Measurements from ENCODE around the gene SLN. TPM values are rescaled to one million over a fixed set of nuclear protein-coding genes. Genes with fewer than 3 reads are reported as not detected.
"Not testable (repeated sequence)": the region's sequence is repeated elsewhere in the genome, so short reads cannot be mapped to it uniquely, and the experiment has no call there.

Gene SLN
- total RNA-seq = 1.0 TPM
- long read RNA-seq = 0 reads

- Histone ChIP-seq H3K9me3 (no peaks in the 10 kb centered on the region), H3K4me1 (no peaks in the 10 kb centered on the region), H3K4me3 (no peak within 1 kb of the TSS), H3K27me3 (no peaks in the 10 kb centered on the region), H3K27ac (no peak within 1 kb of the TSS), H3K36me3 (no peaks in the 10 kb centered on the region)
- DNase-seq (no peak), ATAC-seq (no peak)
- no peak for TF ChIP-seq CTCF (IDR thresholded peaks at IDR 0.05)
- intact Hi-C loops (cut with DNase I) = no loop called here
These were observed at the start of gene SLN for GRCh38 chr11:107711861-107712755. TSS of gene SLN (minus strand) at chr11:107712056.

- intact Hi-C loops (cut with DNase I); H3K9me3 ChIP-seq; H3K27me3 ChIP-seq; DNase-seq; H3K36me3 ChIP-seq; H3K27ac ChIP-seq; H3K4me1 ChIP-seq; H3K4me3 ChIP-seq; ATAC-seq: not testable (repeated sequence)
These were observed 47.0 kb upstream of the SLN start for GRCh38 chr11:107758719-107759355.

GRCh38 chr11:107757661-107758060 lies 45.8 kb upstream of the SLN start:
- Histone ChIP-seq H3K36me3 (no peaks in the 10 kb centered on the region), H3K27me3 (no peaks in the 10 kb centered on the region), H3K9me3 (no peaks in the 10 kb centered on the region), H3K27ac (no peak overlapping the region), H3K4me3 (no peak overlapping the region), H3K4me1 (no peaks in the 10 kb centered on the region)
- ATAC-seq (no peak), DNase-seq (no peak)
- intact Hi-C loops (cut with DNase I) = no loop called here
- TF ChIP-seq CTCF (IDR thresholded peaks at IDR 0.05) = no peak

GRCh38 chr11:107756553-107756952 lies 44.7 kb upstream of the SLN start:
- intact Hi-C loops (cut with DNase I) = no loop called here
- Histone ChIP-seq H3K27ac (no peak overlapping the region), H3K27me3 (no peaks in the 10 kb centered on the region), H3K9me3 (no peaks in the 10 kb centered on the region), H3K4me1 (no peaks in the 10 kb centered on the region), H3K36me3 (no peaks in the 10 kb centered on the region), H3K4me3 (no peak overlapping the region)
- ATAC-seq (no peak), DNase-seq (no peak)
- no peak for TF ChIP-seq CTCF (IDR thresholded peaks at IDR 0.05)

GRCh38 chr11:107752949-107753822 lies 41.3 kb upstream of the SLN start:
- Histone ChIP-seq H3K4me1 (no peaks in the 10 kb centered on the region), H3K4me3 (no peak overlapping the region), H3K9me3 (no peaks in the 10 kb centered on the region), H3K36me3 (no peaks in the 10 kb centered on the region), H3K27me3 (no peaks in the 10 kb centered on the region), H3K27ac (no peak overlapping the region)
- ATAC-seq (no peak), DNase-seq (no peak)
- TF ChIP-seq CTCF (IDR thresholded peaks at IDR 0.05) = no peak
- intact Hi-C loops (cut with DNase I) = no loop called here

Measured in upper lobe of right lung (tissue), 1 donor.